Frontal cortex (tissue), 4 donors: ENCODE results near the gene ENOX1. TPM values are rescaled to one million over a fixed set of nuclear protein-coding genes. Genes with fewer than 3 reads are reported as not detected.

Experiments used
- DNase-seq, 2 donors: peaks; one replicate each; pipeline ENCODE4 v3.0.0; 2012; ENCODE audit warnings: low spot score in 2 of 2
- FAIRE-seq: peaks from 2 replicates; lab custom pipeline; 2012; peaks lifted over from hg19 to GRCh38; lab: Jason Lieb, UNC
- total RNA-seq: library from RNA; depleted of rRNA; stranded (reverse); fragments of >200 nt; gene quantifications from one replicate; pipeline ENCODE4 v1.2.3, GENCODE V29; 2014
- donor health status: control.
- donor health status: control.
- donor health status: control.

The ENOX1 gene
- total RNA-seq, 1 donor from 2014 or later = 50.5 TPM

GRCh38 chr13:43246382-43246781, 540.4 kb downstream of the ENOX1 start:
- DNase-seq (no peak), FAIRE-seq (no peak)

GRCh38 chr13:43245374-43245964, 541.3 kb downstream of the ENOX1 start:
- DNase-seq (no peak), FAIRE-seq (no peak)

- FAIRE-seq = no peak
- no peak for DNase-seq
These were observed 542.3 kb downstream of the ENOX1 start for GRCh38 chr13:43244481-43244880.

GRCh38 chr13:43243711-43244110, 543.1 kb downstream of the ENOX1 start:
- DNase-seq = no peak

GRCh38 chr13:43242040-43242439, 544.7 kb downstream of the ENOX1 start:
- FAIRE-seq (no peak), DNase-seq (no peak)

More at GRCh38 chr13:43243711-43244110, 543.1 kb downstream of the ENOX1 start:
- no peak for FAIRE-seq

- no peak for FAIRE-seq
- DNase-seq = no peak
These were observed 546.5 kb downstream of the ENOX1 start for GRCh38 chr13:43240278-43240677.

GRCh38 chr13:43239275-43239840, 547.4 kb downstream of the ENOX1 start:
- no peak for DNase-seq
- FAIRE-seq = no peak

- FAIRE-seq = no peak
- DNase-seq = no peak
These were observed 548.3 kb downstream of the ENOX1 start for GRCh38 chr13:43238341-43239083.

- FAIRE-seq (no peak), DNase-seq (no peak)
These were observed 549.2 kb downstream of the ENOX1 start for GRCh38 chr13:43237616-43238015.

- FAIRE-seq (no peak), DNase-seq (no peak)
These were observed 551.7 kb downstream of the ENOX1 start for GRCh38 chr13:43235028-43235427.

- FAIRE-seq (no peak), DNase-seq (no peak)
These were observed 553.9 kb downstream of the ENOX1 start for GRCh38 chr13:43232873-43233265.

- DNase-seq = no peak
- no peak for FAIRE-seq
These were observed 554.5 kb downstream of the ENOX1 start for GRCh38 chr13:43232144-43232872.

- DNase-seq (no peak), FAIRE-seq (no peak)
These were observed 555.8 kb downstream of the ENOX1 start for GRCh38 chr13:43230989-43231388.

- FAIRE-seq (no peak), DNase-seq (no peak)
These were observed 557.3 kb downstream of the ENOX1 start for GRCh38 chr13:43229506-43229905.

- DNase-seq = peak in 1 of 2 donors; percentile 10
- no peak for FAIRE-seq
These were observed 559.1 kb downstream of the ENOX1 start for GRCh38 chr13:43227721-43228120.

GRCh38 chr13:43223216-43223615, 563.6 kb downstream of the ENOX1 start:
- no peak for FAIRE-seq
- no peak for DNase-seq

- no peak for FAIRE-seq
- DNase-seq = no peak
These were observed 564.7 kb downstream of the ENOX1 start for GRCh38 chr13:43222086-43222485.

GRCh38 chr13:43221611-43222010, 565.2 kb downstream of the ENOX1 start:
- DNase-seq (no peak), FAIRE-seq (no peak)

- FAIRE-seq (no peak), DNase-seq (no peak)
These were observed 565.7 kb downstream of the ENOX1 start for GRCh38 chr13:43220873-43221595.

GRCh38 chr13:43214124-43214523, 572.6 kb downstream of the ENOX1 start:
- FAIRE-seq = no peak
- no peak for DNase-seq
